OCI-LY7 (cell line): ENCODE results near the gene RPA1.

Experiments used
- CTCF ChIP-seq: fragments of 200-600 bp; sonication (generic); conservative IDR thresholded peaks from 2 replicates; pipeline ENCODE4 v1.5.1; 2014; ENCODE audit warnings: mild to moderate bottlenecking, antibody characterized with exemption, low read length, moderate library complexity, mixed read lengths
- EZH2phosphoT487 ChIP-seq: fragments of 200-600 bp; sonication (generic); IDR thresholded peaks from 2 replicates; pipeline ENCODE4 v1.6.1; 2018; ENCODE audit warnings: low read depth, borderline replicate concordance, mild to moderate bottlenecking, mixed run types, antibody characterized with exemption, low read length, moderate library complexity, mixed read lengths

DNA sequence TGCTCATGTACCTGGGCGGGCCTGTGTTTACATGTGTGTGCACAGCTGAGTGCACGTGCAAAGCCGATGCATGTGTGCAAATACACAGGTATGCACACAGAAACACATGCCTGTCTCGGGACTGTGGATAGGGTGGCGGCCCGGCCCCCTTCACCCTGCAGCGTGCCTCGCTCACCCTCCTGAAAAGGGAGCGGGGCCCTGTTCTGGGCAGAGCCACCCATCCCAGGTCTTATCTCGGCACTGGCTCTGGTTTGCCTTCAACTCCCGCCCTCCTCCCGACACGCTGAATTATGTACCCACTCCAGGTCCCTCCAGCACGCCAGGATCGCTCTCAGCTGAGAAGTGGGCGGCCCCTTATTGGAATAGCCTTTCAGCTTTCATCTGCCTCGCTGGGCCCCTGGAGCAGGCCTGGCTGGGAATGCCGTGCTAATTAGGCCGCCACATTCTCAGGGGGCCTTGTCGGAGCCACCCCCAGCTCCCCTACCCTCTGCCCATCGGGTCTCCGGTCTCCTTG lies 117.5 kb downstream of the RPA1 start:
- TF ChIP-seq CTCF (no peak), EZH2phosphoT487 (no peak)
